Midbrain (tissue), 1 donor: Measurements from ENCODE around the gene RHBDL1.
"Not testable (repeated sequence)": the region's sequence is repeated elsewhere in the genome, so short reads cannot be mapped to it uniquely, and the experiment has no call there.

Experiments
- DNase-seq: peaks from one replicate; lab custom pipeline; 2025; lab: John Stamatoyannopoulos, UW

RHBDL1 gene

DNA sequence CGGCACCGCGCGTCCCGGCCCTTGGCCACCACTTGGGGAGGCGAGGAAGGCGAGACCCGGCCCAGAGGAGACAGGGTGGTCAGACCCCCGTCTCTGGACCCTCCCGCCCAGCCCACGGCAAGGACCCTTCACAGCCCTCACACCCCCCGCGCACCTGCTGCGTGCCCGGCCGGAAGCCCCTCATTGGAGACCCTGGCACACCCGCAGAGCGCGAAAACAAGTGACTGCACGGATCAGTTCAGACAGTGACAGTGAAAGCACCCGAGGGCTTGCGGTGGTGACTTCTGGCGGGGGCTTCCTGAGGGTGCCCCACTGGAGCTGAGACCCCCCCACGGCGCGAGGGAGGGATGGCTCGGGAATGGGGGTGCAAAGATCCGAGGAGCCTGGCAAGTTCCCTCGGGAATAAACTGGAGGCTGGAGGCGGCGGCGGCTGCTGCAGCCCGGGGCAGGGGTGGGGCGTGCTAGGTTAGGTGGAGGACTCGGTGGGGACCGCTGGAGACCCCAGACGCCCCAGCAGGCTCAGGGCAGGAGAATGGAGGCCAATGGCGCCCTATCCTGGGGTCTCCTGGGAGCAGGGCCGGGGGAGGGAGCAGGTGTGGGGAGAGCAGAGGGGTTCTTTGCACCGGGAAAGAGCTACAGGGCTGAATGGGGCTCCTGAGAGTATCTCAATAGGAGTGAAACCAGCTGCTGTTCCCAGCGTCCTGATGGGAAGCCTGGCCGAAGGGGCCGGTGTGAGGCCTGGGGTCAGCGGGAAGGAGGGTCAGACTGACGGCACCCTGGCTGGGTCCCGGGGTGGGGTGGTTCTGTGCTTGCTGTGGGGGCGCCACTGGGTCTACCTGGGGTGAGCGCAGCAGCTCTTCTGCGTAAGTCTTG is 31.0 kb downstream of the RHBDL1 start:
- DNase-seq, result no peak

GRCh38 chr16:707062-707538 is 31.6 kb downstream of the RHBDL1 start:
- no peak for DNase-seq

DNA sequence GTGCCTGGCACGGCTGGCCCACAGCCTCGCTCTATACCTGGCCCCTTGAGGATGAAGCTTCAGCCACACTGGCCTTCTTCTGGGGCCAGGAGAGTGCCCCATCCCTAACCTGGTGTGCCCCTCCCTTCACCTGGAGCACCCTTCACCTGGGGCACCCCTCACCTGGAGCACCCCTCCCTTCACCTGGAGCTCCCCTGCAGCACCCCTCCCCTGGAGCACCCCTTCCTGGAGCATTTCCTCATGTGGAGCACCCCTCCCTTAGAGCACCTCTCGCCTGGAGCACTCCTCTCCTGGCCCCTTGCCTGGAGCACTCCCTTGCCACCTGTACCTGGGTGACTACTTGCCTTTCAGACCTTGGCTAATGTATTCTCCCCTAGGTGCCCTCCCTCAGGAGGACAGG is 32.5 kb downstream of the RHBDL1 start:
- no peak for DNase-seq

DNA sequence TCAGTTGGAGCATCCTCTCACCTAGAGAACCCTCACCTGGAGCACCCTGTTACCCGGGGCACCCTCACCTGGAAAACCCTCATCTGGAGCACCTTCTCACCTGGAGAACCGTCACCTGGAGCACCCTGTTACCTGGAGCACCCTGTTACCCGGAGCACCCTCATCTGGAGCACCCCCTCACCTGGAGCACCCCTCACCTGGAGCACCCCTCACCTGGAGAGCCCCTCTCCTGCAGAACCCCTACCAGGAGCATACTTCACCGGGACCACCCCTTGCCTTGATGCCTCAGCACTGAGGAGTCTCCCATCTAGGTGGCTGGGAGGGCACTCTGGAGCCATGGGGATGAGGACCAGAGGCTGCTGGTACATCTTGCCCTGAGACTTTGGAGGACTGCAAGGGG is 33.5 kb downstream of the RHBDL1 start:
- DNase-seq, result no peak

DNA sequence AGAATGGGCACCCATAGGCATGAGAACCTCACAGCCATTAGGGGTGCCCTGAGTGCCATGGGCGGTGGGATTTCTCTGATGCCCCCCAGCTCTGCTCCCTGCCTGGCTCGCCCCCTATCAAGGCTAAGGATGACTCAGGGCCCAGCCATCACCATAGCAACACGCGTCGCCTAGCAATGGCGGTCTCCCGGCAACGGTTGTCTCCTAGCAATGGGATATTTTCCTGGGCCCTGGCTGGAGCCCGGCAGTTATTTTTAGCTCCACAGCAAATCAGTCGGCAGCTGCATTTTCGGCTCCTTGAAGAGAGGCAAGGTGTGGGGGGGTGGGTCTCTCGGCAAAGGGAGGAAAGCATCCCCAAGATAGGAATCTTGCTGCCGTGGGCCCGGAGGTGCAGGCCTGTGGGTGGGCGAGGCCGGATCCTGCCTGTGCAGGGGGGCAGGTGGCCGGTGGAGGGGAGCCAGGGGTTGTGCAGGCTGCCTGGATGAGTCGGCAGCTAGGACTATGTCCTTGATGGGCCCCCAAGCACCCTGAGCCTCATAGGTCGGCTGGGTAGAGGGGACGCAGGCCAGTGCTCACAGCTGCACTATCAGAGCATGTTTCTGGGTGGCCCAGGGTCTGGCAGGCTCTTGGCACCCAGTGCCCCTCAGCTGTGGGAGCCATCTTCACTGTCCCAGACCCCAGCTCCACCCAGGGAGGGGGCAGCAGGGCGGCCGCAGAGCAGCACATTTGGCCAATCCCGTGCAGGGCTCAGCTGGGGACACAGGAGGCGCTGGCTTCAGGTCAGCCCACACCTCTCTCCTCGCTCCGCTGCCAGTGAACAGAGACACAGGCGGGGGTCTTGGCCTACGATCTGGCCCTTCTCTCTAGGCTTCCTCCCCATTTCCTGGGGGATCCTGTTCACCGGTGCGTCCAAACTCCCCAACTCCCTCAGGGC is 34.4 kb downstream of the RHBDL1 start:
- DNase-seq, result peak; percentile 84

GRCh38 chr16:710500-711075 is 35.1 kb downstream of the RHBDL1 start:
- no peak for DNase-seq

GRCh38 chr16:711084-711483 is 35.6 kb downstream of the RHBDL1 start:
- no peak for DNase-seq

DNA sequence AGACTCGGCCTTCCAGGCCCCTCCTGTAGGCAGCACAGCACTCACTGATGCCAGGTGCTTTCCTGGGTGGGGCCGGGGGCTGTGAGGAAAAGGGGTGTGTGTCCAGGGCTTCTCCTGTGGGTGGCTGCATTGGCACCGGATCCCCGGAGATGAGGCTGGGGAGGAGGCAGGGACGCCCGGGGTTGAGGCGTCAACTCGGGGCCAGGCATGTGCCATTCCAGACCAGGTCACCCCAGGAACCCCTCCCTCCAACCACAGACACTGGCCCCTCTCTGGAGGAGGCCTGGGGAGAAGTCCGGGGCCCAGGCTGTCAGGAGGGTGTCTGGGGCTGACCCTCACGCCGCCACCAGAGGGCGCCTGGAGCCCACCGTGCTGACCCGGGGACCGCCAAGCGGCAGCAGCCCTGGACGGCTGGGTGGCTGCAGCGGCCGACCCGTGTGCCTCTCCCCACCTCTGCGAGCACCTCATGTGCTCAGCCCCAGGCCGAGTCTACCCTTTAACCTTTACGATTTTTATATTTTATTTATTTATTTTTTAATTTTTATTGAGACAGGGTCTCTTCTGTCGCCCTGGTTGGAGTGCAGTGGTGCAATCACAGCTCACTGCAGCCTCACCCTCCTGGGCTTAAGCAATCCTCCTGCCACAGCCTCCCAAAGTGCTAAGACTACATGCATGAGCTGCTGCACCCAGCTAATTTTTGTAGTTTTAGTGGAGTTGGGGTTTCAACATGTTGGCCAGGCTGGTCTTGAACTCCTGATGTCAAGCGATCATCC is 36.3 kb downstream of the RHBDL1 start:
- peak; percentile 76 for DNase-seq

GRCh38 chr16:712740-713250 is 37.3 kb downstream of the RHBDL1 start:
- not testable (repeated sequence) for DNase-seq

- no peak for DNase-seq
These were observed 38.6 kb downstream of the RHBDL1 start for GRCh38 chr16:714079-714478.

DNA sequence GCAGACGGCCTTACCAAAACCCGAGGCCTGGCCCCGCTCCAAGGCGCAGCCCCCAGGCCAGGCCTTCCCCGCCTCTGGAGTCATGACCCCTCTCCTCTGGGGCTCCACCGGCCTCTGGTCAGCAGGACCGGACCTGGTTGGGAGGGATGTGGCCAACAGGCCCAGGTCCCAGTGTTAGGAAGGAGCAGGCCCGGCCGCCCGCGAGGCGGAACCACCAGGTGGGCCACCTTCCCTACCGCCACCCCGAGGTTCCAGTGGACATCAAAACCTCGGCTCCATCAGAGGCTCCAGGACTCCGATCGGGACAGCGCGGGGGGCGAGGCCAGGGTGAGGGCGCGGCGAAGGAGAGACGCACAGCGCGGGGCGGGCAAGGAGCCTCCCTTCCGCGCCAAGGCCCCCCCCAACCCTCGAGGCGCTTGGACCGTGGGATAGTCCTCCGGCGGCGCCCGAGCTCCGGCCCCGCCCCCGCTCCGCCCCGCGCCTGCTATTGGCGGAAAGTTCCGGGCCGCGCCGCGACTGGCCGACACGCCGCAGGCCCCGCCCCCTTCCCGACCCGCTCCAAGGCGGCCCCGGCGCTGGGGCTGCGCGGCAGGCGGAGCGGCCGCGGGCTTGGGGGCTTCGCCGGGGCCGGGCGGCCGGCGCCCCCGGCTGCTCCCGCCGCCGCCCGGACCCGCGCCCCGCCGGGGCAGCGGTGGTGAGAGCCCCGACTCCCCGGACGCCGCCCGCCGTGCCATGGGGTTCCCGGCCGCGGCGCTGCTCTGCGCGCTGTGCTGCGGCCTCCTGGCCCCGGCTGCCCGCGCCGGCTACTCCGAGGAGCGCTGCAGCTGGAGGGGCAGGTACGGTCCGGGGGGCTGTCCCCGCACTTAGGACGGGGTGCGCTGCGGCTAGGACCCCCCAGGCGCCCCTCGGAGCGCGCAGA is 39.3 kb downstream of the RHBDL1 start, which contains the start of gene METRN:
Gene METRN (plus strand): TSS at position 561 of the 919 bp plus-strand sequence. CDS start 172 bp downstream, at position 733.
- DNase-seq, result peak; percentile 90

- DNase-seq, result peak; percentile 22
These were observed 40.2 kb downstream of the RHBDL1 start for GRCh38 chr16:715477-716199.

DNA sequence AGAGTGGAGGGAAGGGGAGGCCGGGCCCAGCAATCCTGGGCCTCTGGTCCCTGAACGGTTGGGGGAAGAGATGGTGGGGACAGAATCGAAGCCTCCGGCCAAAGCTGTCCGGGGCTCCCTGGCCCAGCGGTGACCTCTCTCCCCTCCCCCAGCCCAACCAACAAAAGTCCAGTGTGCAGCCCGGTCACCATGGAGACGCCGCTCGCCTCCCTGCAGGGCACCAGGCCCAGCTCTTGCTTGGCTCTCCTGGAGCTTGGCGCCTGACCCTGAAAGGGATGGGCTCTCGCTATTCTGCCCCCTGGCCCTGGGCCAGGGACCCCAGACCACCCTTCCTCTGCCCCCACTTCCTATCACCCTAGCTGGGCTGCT is 40.7 kb downstream of the RHBDL1 start:
- peak; percentile 94 for DNase-seq

GRCh38 chr16:716768-717325 is 41.4 kb downstream of the RHBDL1 start:
- no peak for DNase-seq

DNA sequence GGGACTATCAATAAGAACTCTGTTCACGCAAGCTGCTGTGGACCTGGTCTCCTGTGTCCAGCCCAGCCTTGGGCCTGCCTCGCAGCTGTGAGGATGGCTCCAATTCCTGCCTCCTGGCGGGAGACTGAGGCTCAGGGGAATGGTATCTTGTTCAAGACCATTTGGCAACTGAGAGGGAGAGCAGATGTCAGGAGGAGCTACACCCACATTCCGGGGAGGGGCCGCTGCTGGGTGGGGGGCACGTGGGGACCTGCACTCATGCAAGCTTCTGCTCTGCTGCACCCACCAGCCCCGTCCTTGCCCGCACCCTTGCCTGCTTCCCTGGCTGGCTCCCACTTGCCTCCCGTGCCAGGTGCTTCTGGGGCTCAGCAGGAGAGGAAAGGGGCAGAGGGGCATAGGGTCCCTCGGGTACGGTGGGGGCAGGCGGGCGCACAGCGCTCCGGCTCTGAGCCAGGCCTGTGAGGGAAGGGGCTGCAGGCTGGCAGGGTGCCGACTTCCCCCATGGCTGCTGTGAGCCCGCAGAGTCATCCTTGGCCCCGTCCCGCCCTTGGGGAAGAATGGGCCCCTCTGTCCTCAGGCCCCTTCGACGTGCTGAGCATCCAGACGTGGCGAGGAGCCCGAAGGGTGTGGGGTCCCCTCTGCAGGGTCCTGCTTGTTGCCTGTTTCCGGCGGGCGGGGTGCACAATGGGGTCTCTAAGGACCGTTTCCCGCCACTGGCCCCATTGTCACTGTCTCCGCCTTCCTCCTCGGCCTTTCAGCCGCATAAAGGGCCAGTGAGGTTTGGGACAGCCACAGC is 42.2 kb downstream of the RHBDL1 start:
- DNase-seq, result no peak

DNA sequence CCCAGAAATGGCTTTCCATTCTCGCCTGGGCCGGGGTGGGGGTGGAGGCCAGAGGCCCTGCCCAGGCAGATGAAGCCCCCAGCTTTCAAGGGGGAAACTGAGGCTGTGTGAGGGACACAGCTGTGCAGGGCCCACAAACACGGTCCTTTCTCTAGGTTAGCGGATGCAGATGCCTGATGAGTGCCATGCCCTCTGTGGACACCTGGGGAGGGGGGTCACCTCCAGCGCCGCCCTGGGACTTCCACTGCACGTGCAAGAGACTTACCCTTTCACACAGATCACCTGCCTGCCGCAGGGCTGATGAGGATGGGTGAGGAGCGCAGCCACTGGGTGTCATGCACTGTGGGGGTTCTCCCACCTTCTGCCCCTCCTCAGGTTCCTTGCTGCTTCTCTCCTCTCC is 42.9 kb downstream of the RHBDL1 start:
- DNase-seq, result no peak

GRCh38 chr16:718922-719321 is 43.5 kb downstream of the RHBDL1 start:
- DNase-seq, result no peak

GRCh38 chr16:719815-720446 is 44.5 kb downstream of the RHBDL1 start:
- DNase-seq, result no peak
